NCI-H2171 (cell line): ENCODE results near the gene KNTC1.
"Not testable (repeated sequence)": the region's sequence is repeated elsewhere in the genome, so short reads cannot be mapped to it uniquely, and the experiment has no call there.

Source experiments
- DNase-seq: peaks from one replicate; lab custom pipeline; 2025; lab: John Stamatoyannopoulos, UW

Gene KNTC1

GRCh38 chr12:122653291-122653690 is 126.2 kb downstream of the KNTC1 start:
- DNase-seq, result not testable (repeated sequence)

GRCh38 chr12:122656298-122656697 is 129.2 kb downstream of the KNTC1 start:
- no peak for DNase-seq

GRCh38 chr12:122659579-122659978 is 132.5 kb downstream of the KNTC1 start:
- no peak for DNase-seq

- no peak for DNase-seq
Observed at GRCh38 chr12:122661246-122661645, 134.2 kb downstream of the KNTC1 start.

- no peak for DNase-seq
Observed at GRCh38 chr12:122661938-122662337, 134.9 kb downstream of the KNTC1 start.

- no peak for DNase-seq
Observed at GRCh38 chr12:122665349-122665748, 138.3 kb downstream of the KNTC1 start.

- DNase-seq, result no peak
Observed at GRCh38 chr12:122665759-122666158, 138.7 kb downstream of the KNTC1 start.

GRCh38 chr12:122668268-122668667 is 141.2 kb downstream of the KNTC1 start:
- no peak for DNase-seq

GRCh38 chr12:122669397-122670070 is 142.5 kb downstream of the KNTC1 start:
- DNase-seq, result no peak

GRCh38 chr12:122672515-122672914 is 145.5 kb downstream of the KNTC1 start:
- DNase-seq, result no peak
